ENCODE results near the gene KCNMA1. TPM values are rescaled to one million over a fixed set of nuclear protein-coding genes. Genes with fewer than 3 reads are reported as not detected.

Gene KCNMA1
- total and polyA plus RNA-seq, 7 experiments from 2014 or later, result 0.42 TPM; not detected in 6

DNA sequence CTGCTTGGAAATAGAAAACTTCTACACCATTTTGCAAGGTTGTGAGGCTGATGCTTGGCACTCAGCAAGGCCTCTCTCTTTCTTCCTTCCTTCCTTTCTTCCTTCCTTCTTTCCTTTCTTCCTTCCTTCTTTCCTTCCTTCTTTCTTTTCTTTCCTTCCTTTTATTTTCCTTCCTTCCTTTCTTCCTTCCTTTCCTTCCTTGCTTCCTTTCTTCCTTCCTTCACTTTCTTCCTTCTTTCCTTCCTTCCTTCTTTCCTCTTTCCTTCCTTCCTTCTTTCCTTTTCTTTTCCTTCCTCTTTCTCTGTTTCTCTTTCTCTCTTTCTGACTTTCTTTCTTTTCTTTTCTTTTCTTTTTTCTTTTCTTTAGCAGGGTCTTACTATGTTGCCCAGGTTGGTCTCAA is 460.4 kb downstream of the KCNMA1 start:
- Mint-ChIP-seq H3K4me3 (no peak overlapping the region), H3K4me1 (no peaks in the 10 kb centered on the region), H3K27me3 (peaks cover 3 to 32% (median 10%) of the 10 kb centered on the region in 5 donors), H3K27ac (no peak overlapping the region), H3K36me3 (no peaks in the 10 kb centered on the region), H3K9me3 (peaks cover 0 to 2% (median 0%) of the 10 kb centered on the region in 11 donors)
- H3K4me1 ChIP-seq (ENCODE audit: control insufficient read depth in 2 of 2, insufficient read depth in 2 of 2, low read length in 2 of 2), result no peaks in the 10 kb centered on the region
- intact Hi-C loops (cut with micrococcal nuclease), result no loop called here
- DNase-seq (no peak), ATAC-seq (no peak)
- CTCF ChIA-PET, result no interaction called here
- no peaks in the 10 kb centered on the region for H3K9me3 ChIP-seq (ENCODE audit: control insufficient read depth in 2 of 3, low read length in 3 of 3)
- no peaks in the 10 kb centered on the region for H3K27me3 ChIP-seq (ENCODE audit: control insufficient read depth in 2 of 2, insufficient read depth in 2 of 2, low read length in 2 of 2)
- H3K36me3 ChIP-seq (ENCODE audit: control insufficient read depth in 2 of 3, insufficient read depth in 3 of 3, low read length in 3 of 3), result no peaks in the 10 kb centered on the region
- POLR2A ChIA-PET, result no interaction called here
- H3K27ac ChIP-seq (ENCODE audit: low read depth, low read length), result no peak overlapping the region
- no peak overlapping the region for H3K4me3 ChIP-seq (ENCODE audit: low read length)

DNA sequence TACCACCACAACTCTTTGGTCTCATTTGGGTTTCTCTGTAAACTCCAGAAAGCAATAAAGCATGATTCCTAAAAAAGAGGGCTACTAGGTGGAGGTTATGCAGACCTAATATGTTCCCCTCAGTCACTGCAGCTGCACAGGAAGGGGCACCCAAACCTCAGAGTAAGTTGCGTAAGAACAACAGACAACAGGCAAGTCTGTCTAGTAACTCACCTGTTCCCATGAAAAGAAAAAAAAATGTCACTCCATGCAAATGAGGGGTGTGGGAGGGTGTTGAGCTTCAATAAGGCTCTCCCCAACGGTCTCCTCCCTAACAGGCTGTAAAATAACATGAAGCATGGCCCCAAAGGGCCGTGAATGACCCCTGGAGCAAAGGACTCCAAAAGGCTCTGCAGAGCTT is 461.4 kb downstream of the KCNMA1 start:
- intact Hi-C loops (cut with micrococcal nuclease), result no loop called here
- Mint-ChIP-seq H3K36me3 (no peaks in the 10 kb centered on the region), H3K27ac (no peak overlapping the region), H3K4me1 (no peaks in the 10 kb centered on the region), H3K27me3 (peaks cover 3 to 32% (median 12%) of the 10 kb centered on the region in 5 donors), H3K9me3 (peaks cover 0 to 2% (median 0%) of the 10 kb centered on the region in 11 donors), H3K4me3 (no peak overlapping the region)
- Histone ChIP-seq H3K4me3 (ENCODE audit: low read length) (no peak overlapping the region), H3K9me3 (ENCODE audit: control insufficient read depth in 2 of 3, low read length in 3 of 3) (no peaks in the 10 kb centered on the region), H3K27ac (ENCODE audit: low read depth, low read length) (no peak overlapping the region), H3K4me1 (ENCODE audit: control insufficient read depth in 2 of 2, insufficient read depth in 2 of 2, low read length in 2 of 2) (no peaks in the 10 kb centered on the region), H3K36me3 (ENCODE audit: control insufficient read depth in 2 of 3, insufficient read depth in 3 of 3, low read length in 3 of 3) (no peaks in the 10 kb centered on the region), H3K27me3 (ENCODE audit: control insufficient read depth in 2 of 2, insufficient read depth in 2 of 2, low read length in 2 of 2) (no peaks in the 10 kb centered on the region)
- ChIA-PET POLR2A (no interaction called here), CTCF (no interaction called here)
- ATAC-seq (no peak), DNase-seq (no peak)

- intact Hi-C loops (cut with micrococcal nuclease), result no loop called here
- Mint-ChIP-seq H3K9me3 (peaks cover 0 to 2% (median 0%) of the 10 kb centered on the region in 11 donors), H3K4me1 (no peaks in the 10 kb centered on the region), H3K36me3 (no peaks in the 10 kb centered on the region), H3K27ac (no peak overlapping the region), H3K4me3 (no peak overlapping the region), H3K27me3 (peaks cover 3 to 32% (median 12%) of the 10 kb centered on the region in 5 donors)
- ChIA-PET CTCF (no interaction called here), POLR2A (no interaction called here)
- ATAC-seq, result no peak
- no peaks in the 10 kb centered on the region for H3K9me3 ChIP-seq (ENCODE audit: control insufficient read depth in 2 of 3, low read length in 3 of 3)
- no peaks in the 10 kb centered on the region for H3K4me1 ChIP-seq (ENCODE audit: control insufficient read depth in 2 of 2, insufficient read depth in 2 of 2, low read length in 2 of 2)
- no peaks in the 10 kb centered on the region for H3K36me3 ChIP-seq (ENCODE audit: control insufficient read depth in 2 of 3, insufficient read depth in 3 of 3, low read length in 3 of 3)
- H3K4me3 ChIP-seq (ENCODE audit: low read length), result no peak overlapping the region
- no peak for DNase-seq
- H3K27ac ChIP-seq (ENCODE audit: low read depth, low read length), result no peak overlapping the region
- H3K27me3 ChIP-seq (ENCODE audit: control insufficient read depth in 2 of 2, insufficient read depth in 2 of 2, low read length in 2 of 2), result no peaks in the 10 kb centered on the region
These were observed 461.9 kb downstream of the KCNMA1 start for GRCh38 chr10:77175631-77176222.

DNA sequence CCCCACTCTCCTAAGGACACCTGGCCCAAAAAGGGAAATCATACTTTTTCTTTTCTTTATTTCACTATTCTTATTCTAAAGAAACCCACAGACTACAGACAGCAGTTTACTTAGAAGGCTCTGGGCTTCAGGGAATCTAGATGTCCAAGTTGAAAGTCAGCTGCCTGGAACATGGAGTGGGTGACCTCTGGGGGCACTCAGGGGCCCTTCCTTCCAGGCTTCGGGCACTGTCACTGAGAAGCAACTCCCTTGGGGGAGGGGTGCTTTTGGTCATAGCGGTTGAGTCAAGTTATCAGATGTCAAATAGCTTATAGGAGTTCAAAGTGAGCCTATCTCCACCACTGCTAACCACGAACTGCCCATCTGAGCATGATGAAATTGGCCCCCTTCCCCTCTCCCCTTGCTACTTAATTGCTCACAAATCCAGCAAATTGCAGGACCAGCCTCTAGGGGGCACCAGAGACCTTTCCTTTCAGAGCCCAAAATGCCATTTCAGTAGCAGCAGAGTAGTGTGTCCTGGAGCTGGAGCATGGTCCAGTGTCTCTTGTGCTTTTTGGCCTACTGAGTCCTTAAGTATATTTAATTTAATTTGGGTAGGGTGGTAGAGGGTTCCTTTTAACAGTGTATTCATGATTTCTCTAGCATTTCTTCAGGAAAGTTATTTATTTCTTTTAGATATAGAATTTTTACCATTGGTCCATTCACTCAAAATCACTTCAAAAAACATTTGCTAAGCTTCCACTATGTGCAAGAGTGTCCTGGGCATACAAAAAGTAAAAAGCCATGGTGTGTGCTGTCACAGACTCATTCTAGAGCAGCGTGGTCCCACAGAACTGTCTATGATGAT is 463.8 kb downstream of the KCNMA1 start:
- H3K4me3 Mint-ChIP-seq, result no peak overlapping the region
- H3K27ac ChIP-seq (ENCODE audit: low read depth, low read length), result no peak overlapping the region
- no peaks in the 10 kb centered on the region for H3K4me1 ChIP-seq (ENCODE audit: control insufficient read depth in 2 of 2, insufficient read depth in 2 of 2, low read length in 2 of 2)
- H3K27ac Mint-ChIP-seq, result no peak overlapping the region
- peaks cover 3 to 32% (median 12%) of the 10 kb centered on the region in 5 donors for H3K27me3 Mint-ChIP-seq
- intact Hi-C loops (cut with micrococcal nuclease), result loop anchor here in 1 of 2 donors (1.0 kb wide), 2 partner anchors 468 to 537 kb away; no protein-coding TSS in a partner anchor
- H3K27me3 ChIP-seq (ENCODE audit: control insufficient read depth in 2 of 2, insufficient read depth in 2 of 2, low read length in 2 of 2), result no peaks in the 10 kb centered on the region
- ATAC-seq (peak; percentile 68), DNase-seq (peak in 8 of 9 donors; percentile 19 to 50 (median 38))
- POLR2A ChIA-PET, result no interaction called here
- H3K4me1 Mint-ChIP-seq, result no peaks in the 10 kb centered on the region
- no peaks in the 10 kb centered on the region for H3K36me3 Mint-ChIP-seq
- H3K9me3 Mint-ChIP-seq, result peaks cover 0 to 2% (median 0%) of the 10 kb centered on the region in 11 donors
- no peaks in the 10 kb centered on the region for H3K36me3 ChIP-seq (ENCODE audit: control insufficient read depth in 2 of 3, insufficient read depth in 3 of 3, low read length in 3 of 3)
- H3K9me3 ChIP-seq (ENCODE audit: control insufficient read depth in 2 of 3, low read length in 3 of 3), result no peaks in the 10 kb centered on the region
- CTCF ChIA-PET, result interaction anchor here (0.6 to 1.5 kb wide), 6 partner anchors 21 to 537 kb away, joined by 3 to 7 read pairs (median 3); no protein-coding TSS in a partner anchor
- H3K4me3 ChIP-seq (ENCODE audit: low read length), result no peak overlapping the region

DNA sequence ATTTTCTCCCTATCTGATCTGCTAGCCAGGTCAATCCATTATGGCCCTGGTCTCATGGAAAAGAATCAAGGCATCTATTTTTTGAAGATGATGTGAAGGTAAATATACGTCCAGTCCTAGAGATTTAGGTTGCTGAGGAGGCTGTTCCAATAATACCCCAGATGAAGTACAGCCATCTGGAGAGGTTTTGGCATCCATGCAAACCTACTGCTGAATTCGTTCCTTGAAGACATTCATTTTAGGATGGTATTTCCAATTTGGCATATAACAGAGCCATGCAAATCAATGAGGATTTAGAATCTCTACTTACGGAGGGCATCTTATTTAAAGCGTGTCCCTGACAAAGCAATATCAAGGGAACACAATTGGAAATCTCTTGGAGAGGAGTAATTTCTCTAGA is 465.5 kb downstream of the KCNMA1 start:
- peaks cover 6 to 22% (median 11%) of the 10 kb centered on the region in 5 donors for H3K27me3 Mint-ChIP-seq
- Histone ChIP-seq H3K4me1 (ENCODE audit: control insufficient read depth in 2 of 2, insufficient read depth in 2 of 2, low read length in 2 of 2) (no peaks in the 10 kb centered on the region), H3K27ac (ENCODE audit: low read depth, low read length) (no peak overlapping the region), H3K27me3 (ENCODE audit: control insufficient read depth in 2 of 2, insufficient read depth in 2 of 2, low read length in 2 of 2) (no peaks in the 10 kb centered on the region), H3K36me3 (ENCODE audit: control insufficient read depth in 2 of 3, insufficient read depth in 3 of 3, low read length in 3 of 3) (no peaks in the 10 kb centered on the region), H3K4me3 (ENCODE audit: low read length) (no peak overlapping the region), H3K9me3 (ENCODE audit: control insufficient read depth in 2 of 3, low read length in 3 of 3) (no peaks in the 10 kb centered on the region)
- intact Hi-C loops (cut with micrococcal nuclease), result no loop called here
- POLR2A ChIA-PET, result no interaction called here
- H3K27ac Mint-ChIP-seq, result no peak overlapping the region
- no peaks in the 10 kb centered on the region for H3K4me1 Mint-ChIP-seq
- H3K4me3 Mint-ChIP-seq, result no peak overlapping the region
- CTCF ChIA-PET, result interaction anchor here (0.9 kb wide), 1 partner anchor 8 kb away, joined by 3 read pairs; no protein-coding TSS in a partner anchor
- H3K36me3 Mint-ChIP-seq, result no peaks in the 10 kb centered on the region
- no peaks in the 10 kb centered on the region for H3K9me3 Mint-ChIP-seq
- ATAC-seq (no peak), DNase-seq (no peak)

DNA sequence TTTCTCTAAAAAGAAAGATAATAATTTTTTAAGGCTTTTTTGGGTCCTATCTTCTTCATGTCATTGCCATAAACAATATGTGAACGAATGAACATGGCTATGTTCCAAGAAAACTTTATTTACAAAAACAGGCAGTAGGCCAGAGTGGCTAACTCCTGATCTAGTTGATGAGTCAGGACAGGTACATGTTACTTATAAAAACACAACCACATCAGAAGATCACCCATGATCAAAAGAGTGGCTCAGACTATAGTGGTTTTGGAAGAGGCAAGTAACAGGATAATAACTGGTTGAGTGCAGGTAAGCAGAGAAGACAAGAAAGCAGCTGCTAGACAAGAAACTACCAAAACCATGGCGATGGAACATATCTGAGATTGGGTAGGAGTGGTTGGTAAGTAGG is 468.7 kb downstream of the KCNMA1 start:
- Histone ChIP-seq H3K4me1 (ENCODE audit: control insufficient read depth in 2 of 2, insufficient read depth in 2 of 2, low read length in 2 of 2) (no peaks in the 10 kb centered on the region), H3K9me3 (ENCODE audit: control insufficient read depth in 2 of 3, low read length in 3 of 3) (no peaks in the 10 kb centered on the region), H3K36me3 (ENCODE audit: control insufficient read depth in 2 of 3, insufficient read depth in 3 of 3, low read length in 3 of 3) (no peaks in the 10 kb centered on the region), H3K27ac (ENCODE audit: low read depth, low read length) (no peak overlapping the region), H3K4me3 (ENCODE audit: low read length) (no peak overlapping the region), H3K27me3 (ENCODE audit: control insufficient read depth in 2 of 2, insufficient read depth in 2 of 2, low read length in 2 of 2) (no peaks in the 10 kb centered on the region)
- Mint-ChIP-seq H3K27ac (no peak overlapping the region), H3K36me3 (no peaks in the 10 kb centered on the region), H3K27me3 (peaks cover 20 to 37% (median 34%) of the 10 kb centered on the region in 5 donors), H3K4me1 (peaks cover 0 to 5% (median 3%) of the 10 kb centered on the region in 7 donors), H3K4me3 (no peak overlapping the region), H3K9me3 (no peaks in the 10 kb centered on the region)
- no peak for DNase-seq
- intact Hi-C loops (cut with micrococcal nuclease), result no loop called here
- ATAC-seq, result no peak
- POLR2A ChIA-PET, result no interaction called here
- CTCF ChIA-PET, result no interaction called here

Measured in naive thymus-derived CD4-positive, alpha-beta T cell (primary cell).